Liver (tissue), 9 donors: ENCODE data around the gene ZNF436. TPM values are rescaled to one million over a fixed set of nuclear protein-coding genes. Genes with fewer than 3 reads are reported as not detected.
"Not testable (repeated sequence)": the region's sequence is repeated elsewhere in the genome, so short reads cannot be mapped to it uniquely, and the experiment has no call there.

Experiments
- DNase-seq: peaks from one replicate; pipeline ENCODE4 v3.0.0-alpha.2; 2017; ENCODE audit warnings: low spot score
- H3K27ac ChIP-seq, 2 donors: one replicate each; pipeline ENCODE4 v1.7.0; 2013; ENCODE audit warnings: inconsistent platforms in 2 of 2, low read length in 2 of 2, control low read depth in 1 of 2, low read depth in 1 of 2, mild to moderate bottlenecking in 1 of 2
- H3K27me3 ChIP-seq, 4 donors: one replicate each; pipeline versions ENCODE4 v1.6.1 to v1.7.0; 2013; ENCODE audit warnings: low read length in 3 of 4, inconsistent platforms in 1 of 4, mild to moderate bottlenecking in 1 of 4, moderate library complexity in 1 of 4; ENCODE audit not compliant: control insufficient read depth in 4 of 4, insufficient read depth in 4 of 4
- H3K36me3 ChIP-seq, 4 donors: one replicate each; pipeline versions ENCODE4 v1.6.1 to v1.7.0; 2013; ENCODE audit warnings: low read length in 3 of 4, mild to moderate bottlenecking in 3 of 4, low read depth in 1 of 4, moderate library complexity in 1 of 4; ENCODE audit not compliant: control insufficient read depth in 4 of 4, insufficient read depth in 3 of 4
- H3K4me1 ChIP-seq, 4 donors: one replicate each; pipeline versions ENCODE4 v1.6.1 to v1.7.0; 2013; ENCODE audit warnings: low read length in 3 of 4, mild to moderate bottlenecking in 3 of 4, moderate library complexity in 1 of 4; ENCODE audit not compliant: control insufficient read depth in 4 of 4, insufficient read depth in 4 of 4
- H3K4me3 ChIP-seq, 3 donors: one replicate each; pipeline versions ENCODE4 v1.6.1 to v1.7.0; 2013; ENCODE audit warnings: low read length in 3 of 3, control low read depth in 1 of 3, low read depth in 1 of 3, mild to moderate bottlenecking in 1 of 3
- H3K9ac ChIP-seq, 2 donors: one replicate each; pipeline ENCODE4 v1.7.0; 2013; ENCODE audit warnings: low read length in 2 of 2, mild to moderate bottlenecking in 2 of 2, moderate library complexity in 2 of 2, control low read depth in 1 of 2, low read depth in 1 of 2
- H3K9me3 ChIP-seq, 4 donors: one replicate each; pipeline versions ENCODE4 v1.6.1 to v1.7.0; 2013; ENCODE audit warnings: low read length in 3 of 4; ENCODE audit not compliant: control insufficient read depth in 4 of 4
- ATF3 ChIP-seq: IDR thresholded peaks from 2 replicates; pipeline ENCODE4 v1.6.1; 2016; ENCODE audit warnings: antibody characterized with exemption
- CTCF ChIP-seq: fragments of 150-350 bp; IDR thresholded peaks from 2 replicates; pipeline ENCODE4 v1.5.1; 2017; ENCODE audit warnings: improper control_type of control experiment, low read depth, low read length; ENCODE audit not compliant: missing input control
- EGR1 ChIP-seq, 2 donors: IDR thresholded peaks; 2 replicates each; pipeline ENCODE4 v1.6.1; 2016 to 2018; ENCODE audit warnings: antibody characterized with exemption in 2 of 2, low read depth in 2 of 2
- GABPA ChIP-seq, 2 donors: IDR thresholded peaks in 1 of 2; conservative IDR thresholded peaks in 1 of 2; 2 replicates each; pipeline ENCODE4 v1.6.1; 2016; ENCODE audit warnings: antibody characterized with exemption in 2 of 2, mild to moderate bottlenecking in 1 of 2, moderate library complexity in 1 of 2
- HNF4G ChIP-seq: IDR thresholded peaks from 2 replicates; pipeline ENCODE4 v1.6.1; 2016; ENCODE audit warnings: antibody characterized with exemption
- MAX ChIP-seq: IDR thresholded peaks from 2 replicates; pipeline ENCODE4 v1.6.1; 2016; ENCODE audit warnings: antibody characterized with exemption
- NR2F2 ChIP-seq: IDR thresholded peaks from 2 replicates; pipeline ENCODE4 v1.6.1; 2016; ENCODE audit warnings: antibody characterized with exemption
- RAD21 ChIP-seq, 2 donors: IDR thresholded peaks; 2 replicates each; pipeline ENCODE4 v1.6.1; 2016; ENCODE audit warnings: antibody characterized with exemption in 2 of 2, mild to moderate bottlenecking in 2 of 2
- RXRA ChIP-seq, 2 donors: IDR thresholded peaks; 2 replicates each; pipeline ENCODE4 v1.6.1; 2017 to 2018; ENCODE audit warnings: antibody characterized with exemption in 2 of 2, mild to moderate bottlenecking in 1 of 2
- SP1 ChIP-seq: IDR thresholded peaks from 2 replicates; pipeline ENCODE4 v1.6.1; 2018; ENCODE audit warnings: antibody characterized with exemption, mild to moderate bottlenecking
- TAF1 ChIP-seq: conservative IDR thresholded peaks from 2 replicates; pipeline ENCODE4 v1.6.1; 2016; ENCODE audit warnings: antibody characterized with exemption, mild to moderate bottlenecking
- YY1 ChIP-seq: IDR thresholded peaks from 2 replicates; pipeline ENCODE4 v1.6.1; 2016; ENCODE audit warnings: antibody characterized with exemption, mild to moderate bottlenecking
- ZBTB33 ChIP-seq: IDR thresholded peaks from 2 replicates; pipeline ENCODE4 v1.6.1; 2016; ENCODE audit warnings: antibody characterized with exemption
- WGBS: extraction: QIAGEN DNeasy Blood & Tissue Kit; methylation state at CpG from one replicate; pipeline ENCODE4 v1.1.7; 2013; 5-methylcytosine and 5-hydroxymethylcytosine counted together
- polyA plus RNA-seq, 2 donors: library from polyadenylated mRNA; stranded (reverse) in 1 of 2; unstranded in 1 of 2; fragments of 200-250 nt in 1 of 2; fragments of >200 nt in 1 of 2; fragmentation: Nextera tagmentation in 1 of 2; extraction: Ambion mirVana in 1 of 2; gene quantifications; one replicate each; pipeline versions ENCODE4 v1.2.1 to v1.2.3, GENCODE V29; 2013 to 2015
- total RNA-seq, 2 donors: library from RNA; depleted of rRNA; stranded (reverse); fragments of >200 nt; gene quantifications; one replicate each; pipeline ENCODE4 v1.2.3, GENCODE V29; 2014
- donor health status: healthy.
- donor health status: healthy.
- donor health status: healthy.
- donor health status: healthy.
- donor health status: healthy.

The ZNF436 gene
- total and polyA plus RNA-seq, 4 donors, result 1.3 to 8.0 (median 3.7) TPM

- no peak overlapping the region for H3K9ac ChIP-seq
- H3K9me3 ChIP-seq, result no peaks in the 10 kb centered on the region
- WGBS, result 65% methylated on average over 5 of the region's 5 CpGs
- no peak overlapping the region for H3K27ac ChIP-seq
- no peak for DNase-seq
- no peaks in the 10 kb centered on the region for H3K27me3 ChIP-seq
- peaks cover 4 to 33% (median 19%) of the 10 kb centered on the region in 4 donors for H3K36me3 ChIP-seq
- peaks cover 0 to 3% (median 0%) of the 10 kb centered on the region in 4 donors for H3K4me1 ChIP-seq
- H3K4me3 ChIP-seq, result no peak overlapping the region
- TF ChIP-seq EGR1 (IDR thresholded peaks at IDR 0.05; ENCODE audit: low read depth in 2 of 2), result no peak
- TF ChIP-seq TAF1, result no peak
- no peak for TF ChIP-seq NR2F2
- no peak for TF ChIP-seq MAX
- no peak for TF ChIP-seq YY1
- no peak for TF ChIP-seq RXRA (IDR thresholded peaks at IDR 0.05)
- TF ChIP-seq SP1, result no peak
- TF ChIP-seq RAD21 (IDR thresholded peaks at IDR 0.05), result no peak
- TF ChIP-seq GABPA (IDR thresholded peaks at IDR 0.05 in 1 of 2, conservative IDR thresholded peaks at IDR 0.05 in 1 of 2), result no peak
- TF ChIP-seq CTCF, result no peak
- no peak for TF ChIP-seq ATF3
- no peak for TF ChIP-seq ZBTB33
- TF ChIP-seq HNF4G, result no peak
These were observed 11.1 kb upstream of the ZNF436 start for GRCh38 chr1:23380719-23381118.

GRCh38 chr1:23380236-23380635 is 10.6 kb upstream of the ZNF436 start:
- 61% methylated on average over 4 of the region's 4 CpGs for WGBS
- H3K9me3 ChIP-seq, H3K27me3 ChIP-seq, H3K9ac ChIP-seq, H3K4me1 ChIP-seq, H3K4me3 ChIP-seq, H3K27ac ChIP-seq, DNase-seq: not testable (repeated sequence)
- H3K36me3 ChIP-seq, result peaks cover 4 to 28% (median 17%) of the 10 kb centered on the region in 4 donors

- Histone ChIP-seq H3K9ac (no peak overlapping the region), H3K4me3 (no peak overlapping the region), H3K27ac (no peak overlapping the region), H3K27me3 (no peaks in the 10 kb centered on the region), H3K9me3 (no peaks in the 10 kb centered on the region), H3K36me3 (peaks cover 0 to 6% (median 4%) of the 10 kb centered on the region in 4 donors), H3K4me1 (peaks cover 0 to 3% (median 0%) of the 10 kb centered on the region in 4 donors)
- WGBS, result 80% methylated on average over 19 of the region's 19 CpGs
- peak in 1 of 2 donors; percentile 53 for TF ChIP-seq EGR1 (IDR thresholded peaks at IDR 0.05; ENCODE audit: low read depth in 2 of 2)
- no peak for TF ChIP-seq TAF1
- no peak for DNase-seq
These were observed 7.5 kb upstream of the ZNF436 start for GRCh38 chr1:23376890-23377811.

- peaks cover 3 to 21% (median 18%) of the 10 kb centered on the region in 4 donors for H3K4me1 ChIP-seq
These were observed 4.6 kb upstream of the ZNF436 start for GRCh38 chr1:23374079-23374735.

More at GRCh38 chr1:23374079-23374735, 4.6 kb upstream of the ZNF436 start:
- not testable (repeated sequence) for H3K27ac ChIP-seq, H3K9me3 ChIP-seq, H3K9ac ChIP-seq, H3K4me3 ChIP-seq, H3K36me3 ChIP-seq, H3K27me3 ChIP-seq, DNase-seq
- 94% methylated on average over 12 of the region's 12 CpGs for WGBS
